Measurements from ENCODE around the gene TNNC1. TPM values are rescaled to one million over a fixed set of nuclear protein-coding genes. Genes with fewer than 3 reads are reported as not detected.
A peak's percentile ranks its signal among the peaks of the same experiment; 100 is the strongest.

Gene TNNC1
- total and polyA plus RNA-seq, 8 donors: 16.7 to 117 (median 33.9) TPM

- H3K27ac ChIP-seq: peak overlapping the region in 1 of 2 donors; percentile 86
- peaks cover 0 to 85% of the 10 kb centered on the region in 2 donors for H3K36me3 ChIP-seq
- ATAC-seq: no peak
- H3K27me3 ChIP-seq: peaks cover 0 to under 1% of the 10 kb centered on the region in 2 donors
- intact Hi-C loops (cut with DNase I): no loop called here
- no peak overlapping the region for H3K4me3 ChIP-seq
- peaks cover 8 to 54% of the 10 kb centered on the region in 2 donors for H3K4me1 ChIP-seq
- no peak for TF ChIP-seq CTCF (IDR thresholded peaks at IDR 0.05)
- no peaks in the 10 kb centered on the region for H3K9me3 ChIP-seq
- DNase-seq: no peak
Measured at GRCh38 chr3:52489453-52489852, 35.6 kb upstream of the TNNC1 start.

DNA sequence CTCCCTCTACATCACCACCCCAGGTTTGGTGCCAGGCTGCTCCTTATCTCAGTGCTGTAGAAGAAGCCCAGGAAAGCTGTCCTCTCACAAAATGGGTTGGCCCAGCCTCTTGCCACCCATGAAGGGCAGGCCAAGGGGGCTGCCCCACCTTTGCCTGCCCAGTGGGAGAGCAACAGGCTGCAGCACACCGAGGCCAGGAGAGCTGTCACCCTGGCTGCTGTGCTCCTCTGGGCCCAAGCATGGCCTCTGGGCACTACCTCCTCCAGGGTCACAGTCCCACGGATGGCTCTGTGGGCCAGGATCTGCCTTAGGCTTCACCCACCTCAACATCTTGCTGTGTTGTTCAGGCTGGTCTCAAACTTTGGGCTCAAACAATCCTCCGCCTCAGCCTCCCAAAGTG, 34.9 kb upstream of the TNNC1 start:
- Histone ChIP-seq H3K27ac (no peak overlapping the region), H3K27me3 (no peaks in the 10 kb centered on the region), H3K4me1 (peaks cover 8 to 47% of the 10 kb centered on the region in 2 donors), H3K36me3 (peaks cover 0 to 86% of the 10 kb centered on the region in 2 donors), H3K9me3 (no peaks in the 10 kb centered on the region), H3K4me3 (no peak overlapping the region)
- DNase-seq: no peak
- ATAC-seq: no peak
- no peak for TF ChIP-seq CTCF (IDR thresholded peaks at IDR 0.05)
- intact Hi-C loops (cut with DNase I): no loop called here

- intact Hi-C loops (cut with DNase I): no loop called here
- no peak for TF ChIP-seq CTCF (IDR thresholded peaks at IDR 0.05)
- no peak overlapping the region for H3K27ac ChIP-seq
- H3K4me1 ChIP-seq: peaks cover 7 to 40% of the 10 kb centered on the region in 2 donors
- H3K27me3 ChIP-seq: no peaks in the 10 kb centered on the region
- H3K36me3 ChIP-seq: peaks cover 0 to 90% of the 10 kb centered on the region in 2 donors
- DNase-seq (no peak), ATAC-seq (no peak)
- no peaks in the 10 kb centered on the region for H3K9me3 ChIP-seq
- no peak overlapping the region for H3K4me3 ChIP-seq
Measured at GRCh38 chr3:52487788-52488691, 34.2 kb upstream of the TNNC1 start.

- peaks cover 0 to 90% of the 10 kb centered on the region in 2 donors for H3K36me3 ChIP-seq
- no peak for TF ChIP-seq CTCF (IDR thresholded peaks at IDR 0.05)
- no peak overlapping the region for H3K27ac ChIP-seq
- ATAC-seq (no peak), DNase-seq (peak in 1 of 4 donors; percentile 64)
- H3K4me1 ChIP-seq: peaks cover 4 to 32% of the 10 kb centered on the region in 2 donors
- no peak overlapping the region for H3K4me3 ChIP-seq
- H3K27me3 ChIP-seq: no peaks in the 10 kb centered on the region
- H3K9me3 ChIP-seq: no peaks in the 10 kb centered on the region
- intact Hi-C loops (cut with DNase I): no loop called here
Measured at GRCh38 chr3:52487050-52487787, 33.4 kb upstream of the TNNC1 start.

Measured in left lung (tissue), 10 donors.